LNCaP clone FGC (cell line): ENCODE measurements around the gene NFKBIB.

Experiments used
- DNase-seq: peaks from one replicate; pipeline ENCODE4 v3.0.0-alpha.2; 2011; ENCODE audit warnings: low read depth
- H3K4me3 ChIP-seq: 2 replicates; pipeline ENCODE4 v1.5.1; 2011; ENCODE audit warnings: mild to moderate bottlenecking, low read depth, low read length, control low read depth
- TF ChIP-seq, protein P1 (sequence below): IDR thresholded peaks from 2 replicates; pipeline ENCODE4 v1.5.1; 2012; ENCODE audit warnings: mild to moderate bottlenecking; ENCODE audit not compliant: control insufficient read depth, insufficient read depth; ENCODE audit errors: extremely low read depth

Gene NFKBIB

GRCh38 chr19:38908911-38909310 is 9.1 kb downstream of the NFKBIB start:
- DNase-seq = no peak
- no peak overlapping the region for H3K4me3 ChIP-seq
- TF ChIP-seq, protein P1, sequence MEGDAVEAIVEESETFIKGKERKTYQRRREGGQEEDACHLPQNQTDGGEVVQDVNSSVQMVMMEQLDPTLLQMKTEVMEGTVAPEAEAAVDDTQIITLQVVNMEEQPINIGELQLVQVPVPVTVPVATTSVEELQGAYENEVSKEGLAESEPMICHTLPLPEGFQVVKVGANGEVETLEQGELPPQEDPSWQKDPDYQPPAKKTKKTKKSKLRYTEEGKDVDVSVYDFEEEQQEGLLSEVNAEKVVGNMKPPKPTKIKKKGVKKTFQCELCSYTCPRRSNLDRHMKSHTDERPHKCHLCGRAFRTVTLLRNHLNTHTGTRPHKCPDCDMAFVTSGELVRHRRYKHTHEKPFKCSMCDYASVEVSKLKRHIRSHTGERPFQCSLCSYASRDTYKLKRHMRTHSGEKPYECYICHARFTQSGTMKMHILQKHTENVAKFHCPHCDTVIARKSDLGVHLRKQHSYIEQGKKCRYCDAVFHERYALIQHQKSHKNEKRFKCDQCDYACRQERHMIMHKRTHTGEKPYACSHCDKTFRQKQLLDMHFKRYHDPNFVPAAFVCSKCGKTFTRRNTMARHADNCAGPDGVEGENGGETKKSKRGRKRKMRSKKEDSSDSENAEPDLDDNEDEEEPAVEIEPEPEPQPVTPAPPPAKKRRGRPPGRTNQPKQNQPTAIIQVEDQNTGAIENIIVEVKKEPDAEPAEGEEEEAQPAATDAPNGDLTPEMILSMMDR = no peak

GRCh38 chr19:38910488-38910887 is 10.7 kb downstream of the NFKBIB start:
- DNase-seq = no peak
- H3K4me3 ChIP-seq = no peak overlapping the region
- TF ChIP-seq, protein P1 = no peak

DNA sequence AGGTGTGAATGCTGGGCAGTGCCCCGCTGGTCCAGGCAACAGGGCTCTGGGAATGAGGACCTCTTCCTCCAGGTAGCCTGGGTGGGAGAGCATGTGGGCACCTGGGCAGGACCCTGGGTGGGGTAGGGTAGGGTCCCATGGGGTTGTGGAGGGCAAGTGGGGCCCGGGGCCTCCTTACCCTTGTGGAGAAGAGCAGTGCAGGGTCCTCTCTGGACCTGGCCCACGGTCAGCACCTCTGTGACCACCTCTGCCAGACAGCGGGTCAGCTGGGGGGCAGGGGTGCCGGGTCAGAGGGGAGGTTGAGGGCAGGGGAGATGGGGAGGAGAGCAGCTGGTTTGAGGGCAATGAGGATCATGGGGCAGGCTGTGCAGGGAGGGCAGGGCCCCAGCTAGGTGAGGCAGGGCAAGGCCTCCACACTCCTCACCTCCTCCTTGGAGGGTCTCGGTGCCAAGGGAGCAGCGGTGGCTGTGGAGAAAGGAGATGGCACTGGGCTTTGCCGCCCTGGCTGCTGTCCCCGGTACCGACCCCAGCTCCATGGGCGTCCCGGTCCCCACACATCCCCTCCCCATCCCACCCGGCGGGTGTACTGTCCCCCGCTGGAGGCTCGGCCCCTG is 11.7 kb downstream of the NFKBIB start:
- TF ChIP-seq, protein P1 = no peak
- no peak overlapping the region for H3K4me3 ChIP-seq
- no peak for DNase-seq

DNA sequence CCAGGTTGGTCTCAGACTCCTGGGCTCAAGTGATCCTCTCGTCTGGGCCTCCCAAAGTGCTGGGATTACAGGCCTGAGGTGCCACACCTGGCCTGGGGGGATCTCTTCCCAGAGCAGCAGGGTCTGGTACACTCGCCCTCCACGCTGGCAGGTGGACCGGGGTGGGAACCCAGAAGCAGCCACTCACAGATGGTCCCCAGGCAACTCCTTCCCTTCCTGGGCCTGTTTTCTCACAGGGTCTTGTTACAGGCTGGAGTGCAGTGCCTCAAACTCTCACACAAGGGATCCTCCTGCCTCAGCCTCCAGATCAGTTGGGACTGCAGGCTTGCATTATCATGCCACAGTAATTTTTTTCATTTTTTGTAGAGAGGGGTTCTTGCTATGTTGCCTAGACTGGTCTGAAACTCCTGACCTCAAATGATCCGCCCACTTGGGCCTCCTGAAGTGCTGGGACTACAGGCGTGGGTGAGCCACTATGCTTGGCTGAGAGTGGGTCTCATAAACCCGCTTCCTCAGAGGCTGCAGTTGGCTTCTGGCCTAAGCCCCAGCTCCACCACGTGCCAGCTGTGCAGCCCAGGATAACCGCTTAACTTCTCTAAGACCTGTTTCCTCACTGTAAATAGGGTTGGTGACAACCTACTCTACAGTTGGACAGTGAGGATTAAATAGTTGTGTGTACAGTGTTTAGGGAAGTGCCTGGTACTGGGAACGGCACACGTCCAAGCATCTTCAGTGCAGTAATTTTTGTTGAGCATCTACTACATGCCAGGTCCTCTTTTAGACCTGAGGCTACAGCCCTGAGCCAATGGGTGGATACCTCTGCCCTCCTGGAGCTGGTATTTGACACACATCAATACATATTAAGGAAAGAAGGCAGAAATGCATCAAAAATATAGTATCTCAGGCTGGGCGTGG is 13.1 kb downstream of the NFKBIB start:
- H3K4me3 ChIP-seq = no peak overlapping the region
- TF ChIP-seq, protein P1 = no peak
- DNase-seq = no peak

GRCh38 chr19:38913958-38914357 is 14.2 kb downstream of the NFKBIB start:
- no peak overlapping the region for H3K4me3 ChIP-seq
- TF ChIP-seq, protein P1 = no peak
- no peak for DNase-seq

GRCh38 chr19:38915329-38916321 is 15.9 kb downstream of the NFKBIB start:
- no peak for DNase-seq
- no peak overlapping the region for H3K4me3 ChIP-seq
- TF ChIP-seq, protein P1 = no peak
